GM12875 (cell line): ENCODE measurements around the gene DSCAML1.

ENCODE experiments used
- H3K4me3 ChIP-seq: one replicate; pipeline ENCODE4 v1.5.1; 2011; ENCODE audit warnings: low read depth, low read length, control low read depth
- TF ChIP-seq, protein P1 (sequence below): IDR thresholded peaks from 2 replicates; pipeline ENCODE4 v1.5.1; 2011; ENCODE audit warnings: low read depth, mild to moderate bottlenecking, control low read depth, inconsistent platforms, low read length, moderate library complexity, borderline replicate concordance; ENCODE audit not compliant: insufficient read depth

DSCAML1 gene

GRCh38 chr11:117744471-117745150, 52.4 kb downstream of the DSCAML1 start:
- TF ChIP-seq, protein P1, sequence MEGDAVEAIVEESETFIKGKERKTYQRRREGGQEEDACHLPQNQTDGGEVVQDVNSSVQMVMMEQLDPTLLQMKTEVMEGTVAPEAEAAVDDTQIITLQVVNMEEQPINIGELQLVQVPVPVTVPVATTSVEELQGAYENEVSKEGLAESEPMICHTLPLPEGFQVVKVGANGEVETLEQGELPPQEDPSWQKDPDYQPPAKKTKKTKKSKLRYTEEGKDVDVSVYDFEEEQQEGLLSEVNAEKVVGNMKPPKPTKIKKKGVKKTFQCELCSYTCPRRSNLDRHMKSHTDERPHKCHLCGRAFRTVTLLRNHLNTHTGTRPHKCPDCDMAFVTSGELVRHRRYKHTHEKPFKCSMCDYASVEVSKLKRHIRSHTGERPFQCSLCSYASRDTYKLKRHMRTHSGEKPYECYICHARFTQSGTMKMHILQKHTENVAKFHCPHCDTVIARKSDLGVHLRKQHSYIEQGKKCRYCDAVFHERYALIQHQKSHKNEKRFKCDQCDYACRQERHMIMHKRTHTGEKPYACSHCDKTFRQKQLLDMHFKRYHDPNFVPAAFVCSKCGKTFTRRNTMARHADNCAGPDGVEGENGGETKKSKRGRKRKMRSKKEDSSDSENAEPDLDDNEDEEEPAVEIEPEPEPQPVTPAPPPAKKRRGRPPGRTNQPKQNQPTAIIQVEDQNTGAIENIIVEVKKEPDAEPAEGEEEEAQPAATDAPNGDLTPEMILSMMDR, result no peak
- no peak overlapping the region for H3K4me3 ChIP-seq

DNA sequence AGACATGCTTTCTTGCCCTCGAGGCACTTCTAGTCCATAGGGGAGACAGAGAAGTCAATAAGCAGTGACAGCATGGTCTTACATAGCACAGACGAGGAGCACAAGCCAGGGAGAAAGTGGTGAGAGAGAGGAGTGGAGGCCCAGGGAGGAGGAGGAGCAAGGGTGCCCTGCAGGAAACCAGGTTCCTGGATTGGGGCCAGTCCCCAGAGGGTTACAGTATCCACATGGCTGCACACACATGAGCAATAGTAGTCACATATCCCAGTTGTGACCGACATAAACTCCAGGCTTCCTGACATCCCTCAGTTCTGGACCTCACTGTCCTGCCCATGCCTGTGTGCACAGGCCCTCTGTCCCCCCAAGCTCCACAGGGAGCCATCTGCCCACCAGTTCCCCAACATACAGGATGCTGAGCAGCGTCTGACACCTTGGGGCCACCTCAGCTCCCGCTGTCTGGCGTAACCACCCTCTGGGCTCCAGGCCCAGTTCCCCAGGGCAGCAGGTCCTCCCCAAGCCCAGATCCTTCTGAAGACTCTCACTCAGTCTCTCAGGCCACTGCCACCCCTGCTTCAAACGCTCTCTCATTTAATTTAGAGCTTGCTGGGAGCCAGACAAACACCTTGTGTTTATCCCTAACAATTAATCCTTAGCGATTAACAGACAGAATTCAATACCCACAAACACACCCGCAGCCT, 53.7 kb downstream of the DSCAML1 start:
- H3K4me3 ChIP-seq, result no peak overlapping the region
- TF ChIP-seq, protein P1, result no peak

DNA sequence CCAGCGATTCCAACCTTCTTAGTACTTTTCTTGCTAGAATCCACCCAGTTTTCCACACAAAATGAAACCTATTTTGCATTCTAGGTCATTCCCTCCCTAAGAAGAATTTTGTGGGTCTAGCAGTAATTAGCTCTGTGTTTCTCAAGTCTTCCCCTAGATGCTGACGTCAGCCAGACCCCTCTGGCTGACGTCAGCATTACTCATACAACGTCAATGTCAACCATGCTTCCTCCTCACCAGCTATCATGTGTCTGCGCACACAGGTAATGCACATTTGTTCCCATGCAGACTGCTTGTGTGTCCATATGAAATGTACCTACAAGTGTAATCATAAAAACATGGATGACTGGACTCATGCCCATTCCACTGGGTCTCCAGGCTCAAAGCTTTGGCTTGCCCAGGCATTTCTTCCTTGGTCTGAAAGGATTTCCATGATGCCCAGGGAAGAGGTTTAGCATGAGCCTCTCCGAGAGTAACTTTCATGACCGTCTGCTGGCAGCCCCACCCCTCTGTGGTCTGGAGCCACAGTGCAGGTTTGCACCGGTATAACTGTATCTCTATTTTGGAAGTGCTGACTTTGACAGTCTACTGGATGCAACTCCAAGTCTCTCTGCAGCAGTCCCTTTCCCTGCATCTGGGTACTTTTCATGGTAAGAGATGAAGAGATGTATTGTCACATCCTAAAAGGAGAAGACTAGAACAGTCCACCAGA, 58.6 kb downstream of the DSCAML1 start:
- no peak overlapping the region for H3K4me3 ChIP-seq
- TF ChIP-seq, protein P1, result no peak

- H3K4me3 ChIP-seq, result no peak overlapping the region
- TF ChIP-seq, protein P1, result no peak
Measured at GRCh38 chr11:117735350-117735977, 61.6 kb downstream of the DSCAML1 start.

GRCh38 chr11:117734601-117735024, 62.4 kb downstream of the DSCAML1 start:
- no peak overlapping the region for H3K4me3 ChIP-seq
- TF ChIP-seq, protein P1, result no peak

DNA sequence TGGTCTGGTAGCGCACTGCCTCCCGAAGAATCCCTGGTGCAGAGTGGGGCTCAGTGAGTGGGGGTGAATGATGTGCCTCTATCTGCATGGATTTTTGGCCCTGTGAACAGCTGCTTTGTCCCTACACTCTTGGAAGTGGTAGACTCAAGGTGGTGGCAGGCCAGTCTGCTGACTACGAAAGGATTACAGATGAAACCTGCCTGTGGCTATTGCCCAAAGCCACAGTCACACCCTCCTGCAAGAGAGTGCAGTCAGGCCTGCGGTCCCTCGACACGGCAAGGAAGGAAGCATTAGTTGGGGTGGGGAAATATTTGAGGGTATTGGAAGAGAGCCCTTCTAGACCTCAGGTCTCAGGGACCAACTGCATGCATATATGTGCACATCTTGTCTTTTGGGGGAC, 63.7 kb downstream of the DSCAML1 start:
- H3K4me3 ChIP-seq, result no peak overlapping the region
- TF ChIP-seq, protein P1, result no peak
